GM10248 (cell line): ENCODE measurements around the gene RTCB.

ENCODE experiments used
- CTCF ChIA-PET: fragments of 300-600 bp; sonication (Branson Sonifier 250); formaldehyde crosslinking; extraction: SDS; loops from one replicate; lab custom pipeline; 2021; ENCODE audit warnings: antibody characterized with exemption; lab: Yijun Ruan, JAX
- POLR2A ChIA-PET: fragments of 350-650 bp; sonication (Branson Sonifier 250); formaldehyde crosslinking; extraction: SDS; loops from one replicate; lab custom pipeline; 2020; ENCODE audit warnings: antibody characterized with exemption; lab: Yijun Ruan, JAX
- DNase-seq: peaks from one replicate; pipeline ENCODE4 v3.0.0; 2012; ENCODE audit errors: extremely low spot score
- CTCF ChIP-seq: IDR thresholded peaks from 2 replicates; pipeline ENCODE4 v1.5.1; 2012; ENCODE audit warnings: mild to moderate bottlenecking, low read depth; ENCODE audit errors: extremely low read depth, missing control alignments, control extremely low read depth

RTCB gene

GRCh38 chr22:32340411-32340810 is 71.6 kb downstream of the RTCB start:
- ChIA-PET CTCF (interaction anchor here (1.2 kb wide), 1 partner anchor 9 kb away, joined by 3 read pairs; no protein-coding TSS in a partner anchor), POLR2A (no interaction called here)
- no peak for TF ChIP-seq CTCF
- no peak for DNase-seq

DNA sequence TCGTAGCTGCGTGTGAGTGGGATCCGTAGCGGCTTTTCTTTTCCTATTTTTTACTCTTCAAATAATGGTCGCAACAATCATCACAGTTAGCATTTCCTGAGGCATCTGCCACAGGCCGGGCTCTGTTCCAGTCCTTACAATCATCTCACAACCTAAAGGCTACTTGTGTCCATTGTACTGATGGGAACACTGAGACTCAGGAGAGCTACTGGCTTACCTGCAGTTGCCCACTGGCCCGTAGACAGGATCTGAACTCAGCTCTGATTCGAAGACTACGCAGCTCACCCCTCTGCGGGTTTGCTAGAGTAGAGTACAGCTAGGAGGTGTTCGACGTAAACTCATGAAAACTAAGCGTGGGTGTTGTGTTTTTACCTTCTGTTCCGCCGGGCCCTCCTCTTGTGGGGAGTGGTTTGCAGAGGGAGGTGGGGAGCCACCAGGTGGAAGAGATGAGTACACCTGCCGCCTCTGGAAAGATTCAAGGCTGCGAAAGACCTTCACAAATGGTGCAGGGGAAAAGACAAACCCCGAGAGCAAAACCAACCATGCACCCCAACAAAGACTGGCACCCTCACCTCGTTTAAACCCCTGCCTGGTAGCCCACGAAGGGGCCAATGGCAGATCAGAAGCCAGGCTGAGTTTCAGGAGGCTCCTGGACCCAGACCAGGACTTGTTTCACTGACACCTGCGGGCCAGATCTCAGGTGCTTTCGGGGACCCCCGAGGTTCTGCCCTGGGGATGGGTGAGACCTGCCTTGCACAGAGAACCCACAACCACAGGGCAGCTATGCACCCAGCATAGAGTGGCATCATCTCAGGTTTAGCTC is 72.6 kb downstream of the RTCB start:
- POLR2A ChIA-PET, result no interaction called here
- DNase-seq, result no peak
- no peak for TF ChIP-seq CTCF
- CTCF ChIA-PET, result interaction anchor here (1.1 to 1.2 kb wide), 2 partner anchors 10 to 362 kb away, joined by 3 read pairs; no protein-coding TSS in a partner anchor

GRCh38 chr22:32338757-32339156 is 73.3 kb downstream of the RTCB start:
- ChIA-PET POLR2A (no interaction called here), CTCF (interaction anchor here (1.1 kb wide), 1 partner anchor 361 kb away, joined by 3 read pairs; no protein-coding TSS in a partner anchor)
- no peak for DNase-seq
- TF ChIP-seq CTCF, result no peak
